ENCODE results near the gene BTN2A1. TPM values are rescaled to one million over a fixed set of nuclear protein-coding genes. Genes with fewer than 3 reads are reported as not detected.
A peak's percentile ranks its signal among the peaks of the same experiment; 100 is the strongest.
"Not testable (repeated sequence)": the region's sequence is repeated elsewhere in the genome, so short reads cannot be mapped to it uniquely, and the experiment has no call there.

BTN2A1 gene
- total RNA-seq, 4 donors from 2014 or later = 15.7 to 29.0 (median 17.1) TPM

GRCh38 chr6:26502165-26502564 is 44.4 kb downstream of the BTN2A1 start:
- TF ChIP-seq POLR2A (IDR thresholded peaks at IDR 0.05) = no peak
- no peak for TF ChIP-seq CTCF (IDR thresholded peaks at IDR 0.05)
- TF ChIP-seq EP300 (IDR thresholded peaks at IDR 0.05) = no peak
- Histone ChIP-seq H3K27ac (no peak overlapping the region), H3K27me3 (peaks cover 0 to 40% of the 10 kb centered on the region in 2 donors), H3K36me3 (no peaks in the 10 kb centered on the region), H3K4me1 (peaks cover 0 to 12% (median 4%) of the 10 kb centered on the region in 4 donors), H3K9me3 (no peaks in the 10 kb centered on the region), H3K4me3 (peak overlapping the region; percentile 17 to 45 (median 33))
- no peak for DNase-seq (ENCODE audit: low spot score in 2 of 2)

- Histone ChIP-seq H3K4me3 (no peak overlapping the region), H3K27ac (no peak overlapping the region), H3K9me3 (no peaks in the 10 kb centered on the region), H3K4me1 (peaks cover 0 to 12% (median 4%) of the 10 kb centered on the region in 4 donors), H3K27me3 (peaks cover 0 to 40% of the 10 kb centered on the region in 2 donors), H3K36me3 (no peaks in the 10 kb centered on the region)
- DNase-seq (ENCODE audit: low spot score in 2 of 2) = no peak
- WGBS, 2 donors = 92 to 94% methylated on average over 3 of the region's 3 CpGs
- TF ChIP-seq EP300 (IDR thresholded peaks at IDR 0.05) = no peak
- no peak for TF ChIP-seq CTCF (IDR thresholded peaks at IDR 0.05)
- no peak for TF ChIP-seq POLR2A (IDR thresholded peaks at IDR 0.05)
Measured at GRCh38 chr6:26502626-26503025, 44.9 kb downstream of the BTN2A1 start.

- TF ChIP-seq EP300 (IDR thresholded peaks at IDR 0.05) = no peak
- TF ChIP-seq CTCF (IDR thresholded peaks at IDR 0.05) = no peak
- TF ChIP-seq POLR2A (IDR thresholded peaks at IDR 0.05) = no peak
- Histone ChIP-seq H3K4me1 (no peaks in the 10 kb centered on the region), H3K4me3 (no peak overlapping the region), H3K9me3 (no peaks in the 10 kb centered on the region), H3K27me3 (peaks cover 0 to 14% of the 10 kb centered on the region in 2 donors), H3K27ac (no peak overlapping the region), H3K36me3 (no peaks in the 10 kb centered on the region)
- WGBS, 2 donors = 22 to 44% methylated on average over 3 of the region's 3 CpGs
- no peak for DNase-seq (ENCODE audit: low spot score in 2 of 2)
Measured at GRCh38 chr6:26507658-26508057, 49.9 kb downstream of the BTN2A1 start.

- H3K9me3 ChIP-seq; H3K27ac ChIP-seq; H3K4me1 ChIP-seq; H3K36me3 ChIP-seq; H3K4me3 ChIP-seq; H3K27me3 ChIP-seq; DNase-seq (ENCODE audit: low spot score in 2 of 2): not testable (repeated sequence)
- 81 to 89% methylated on average over 7 to 8 of the region's 8 CpGs for WGBS, 2 donors
Measured at GRCh38 chr6:26511033-26511432, 53.3 kb downstream of the BTN2A1 start.

- TF ChIP-seq EP300 (IDR thresholded peaks at IDR 0.05) (no peak), POLR2A (IDR thresholded peaks at IDR 0.05) (no peak), CTCF (IDR thresholded peaks at IDR 0.05) (no peak)
- DNase-seq (ENCODE audit: low spot score in 2 of 2) = no peak
- peaks cover 0 to 3% (median 0%) of the 10 kb centered on the region in 4 donors for H3K4me1 ChIP-seq
- no peaks in the 10 kb centered on the region for H3K27me3 ChIP-seq
- H3K36me3 ChIP-seq = no peaks in the 10 kb centered on the region
- H3K27ac ChIP-seq = no peak overlapping the region
- WGBS, 2 donors = 66 to 74% methylated on average over 2 of the region's 2 CpGs
- H3K4me3 ChIP-seq = no peak overlapping the region
- no peaks in the 10 kb centered on the region for H3K9me3 ChIP-seq
Measured at GRCh38 chr6:26514984-26515383, 57.2 kb downstream of the BTN2A1 start.

Data from tibial nerve (tissue), 4 donors.